Gastroesophageal sphincter (tissue), 4 donors: Measurements from ENCODE around the gene CPXM2. TPM values are rescaled to one million over a fixed set of nuclear protein-coding genes. Genes with fewer than 3 reads are reported as not detected.

Source experiments
- ATAC-seq: fragments of 150-250 bp; one replicate; pipeline ENCODE4 v1.9.1; 2016; ENCODE audit warnings: mild to moderate bottlenecking, moderate library complexity
- H3K27ac ChIP-seq, 4 donors: fragments of 200-600 bp; sonication (generic) in 3 of 4; 1 replicate in 3 of 4; 2 replicates in 1 of 4; pipeline ENCODE4 v1.5.1; 2016 to 2019
- H3K27me3 ChIP-seq: fragments of 200-600 bp; sonication (generic); one replicate; pipeline ENCODE4 v1.5.1; 2019
- H3K36me3 ChIP-seq, 2 donors: fragments of 200-600 bp; sonication (generic); one replicate each; pipeline ENCODE4 v1.5.1; 2019; ENCODE audit warnings: control low read depth in 1 of 2
- H3K4me1 ChIP-seq, 3 donors: fragments of 200-600 bp; sonication (generic); 1 replicate in 2 of 3; 2 replicates in 1 of 3; pipeline ENCODE4 v1.5.1; 2016 to 2019; ENCODE audit warnings: control low read depth in 2 of 3
- H3K4me3 ChIP-seq, 2 donors: fragments of 200-600 bp; sonication (generic); one replicate each; pipeline ENCODE4 v1.5.1; 2019; ENCODE audit warnings: mild to moderate bottlenecking in 1 of 2, moderate library complexity in 1 of 2
- H3K9me3 ChIP-seq, 3 donors: fragments of 200-600 bp; sonication (generic); one replicate each; pipeline ENCODE4 v1.5.1; 2017 to 2019; ENCODE audit warnings: control low read depth in 2 of 3
- EP300 ChIP-seq: sonication (generic); formaldehyde crosslinking; IDR thresholded peaks from one replicate; pipeline ENCODE4 v1.6.1; 2017; ENCODE audit warnings: antibody characterized with exemption, mild to moderate bottlenecking
- POLR2A ChIP-seq, 2 donors: fragments of 450-650 bp; IDR thresholded peaks; one replicate each; pipeline ENCODE4 v1.6.1; 2017; ENCODE audit warnings: antibody characterized with exemption in 2 of 2, mild to moderate bottlenecking in 2 of 2, moderate library complexity in 1 of 2
- POLR2AphosphoS5 ChIP-seq: sonication (generic); formaldehyde crosslinking; IDR thresholded peaks from one replicate; pipeline ENCODE4 v1.6.1; 2017; ENCODE audit warnings: antibody characterized with exemption
- WGBS, 2 donors: methylation state at CpG; one replicate each; pipeline ENCODE4 v1.1.5; 2018; ENCODE audit warnings: low coverage in 1 of 2; 5-methylcytosine and 5-hydroxymethylcytosine counted together
- total RNA-seq, 4 donors: library from RNA; depleted of rRNA; stranded (reverse); fragments of >200 nt; gene quantifications; one replicate each; pipeline ENCODE4 v1.1.0, GENCODE V29; 2016
- TF ChIP-seq, protein P1 (sequence below), 4 experiments: fragments of 200-600 bp in 2 of 4; fragments of 450-650 bp in 2 of 4; sonication (generic) in 1 of 4; IDR thresholded peaks; one replicate each; pipeline ENCODE4 v1.5.1; 2017 to 2019; ENCODE audit warnings: antibody characterized with exemption in 4 of 4, mild to moderate bottlenecking in 2 of 4, moderate library complexity in 2 of 4

CPXM2 gene
- total RNA-seq, 4 donors from 2014 or later: 57.1 to 165 (median 85.1) TPM

- Histone ChIP-seq H3K27me3 (no peaks in the 10 kb centered on the region), H3K4me3 (no peak overlapping the region), H3K9me3 (no peaks in the 10 kb centered on the region), H3K36me3 (peaks cover 0 to 11% of the 10 kb centered on the region in 2 donors), H3K27ac (peak overlapping the region; percentile 29 to 99 (median 77)), H3K4me1 (peaks cover 6 to 90% (median 28%) of the 10 kb centered on the region in 3 donors)
- TF ChIP-seq POLR2AphosphoS5 (no peak), EP300 (no peak)
- 73% methylated on average over 2 of the region's 10 CpGs; no CpG with 5 or more reads in 1 of the 2 donors for WGBS, 2 donors
- ATAC-seq: no peak
Observed at GRCh38 chr10:123882681-123883445, 8.7 kb downstream of the CPXM2 start.

DNA sequence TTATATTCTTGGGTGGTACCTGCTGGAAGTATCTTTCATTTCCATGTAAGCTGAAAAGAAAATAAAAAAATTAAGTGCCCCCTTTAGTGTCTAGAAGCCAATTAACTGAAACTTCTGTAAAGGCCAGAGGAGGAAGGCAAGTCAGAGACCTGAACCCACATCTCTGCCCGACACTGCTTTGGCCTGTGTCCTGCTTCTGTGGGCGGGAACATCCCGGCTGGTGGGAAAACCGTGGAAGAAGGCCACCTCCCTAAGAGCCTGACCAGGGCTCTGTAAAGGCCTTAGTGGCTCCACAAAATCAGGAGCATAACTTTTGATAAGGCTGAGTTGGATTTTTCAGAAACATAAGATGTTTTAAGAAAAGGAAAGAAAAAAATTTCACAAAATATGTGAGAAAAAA, 9.4 kb downstream of the CPXM2 start:
- no peak for TF ChIP-seq EP300
- no peak for TF ChIP-seq POLR2AphosphoS5
- TF ChIP-seq, protein P1, sequence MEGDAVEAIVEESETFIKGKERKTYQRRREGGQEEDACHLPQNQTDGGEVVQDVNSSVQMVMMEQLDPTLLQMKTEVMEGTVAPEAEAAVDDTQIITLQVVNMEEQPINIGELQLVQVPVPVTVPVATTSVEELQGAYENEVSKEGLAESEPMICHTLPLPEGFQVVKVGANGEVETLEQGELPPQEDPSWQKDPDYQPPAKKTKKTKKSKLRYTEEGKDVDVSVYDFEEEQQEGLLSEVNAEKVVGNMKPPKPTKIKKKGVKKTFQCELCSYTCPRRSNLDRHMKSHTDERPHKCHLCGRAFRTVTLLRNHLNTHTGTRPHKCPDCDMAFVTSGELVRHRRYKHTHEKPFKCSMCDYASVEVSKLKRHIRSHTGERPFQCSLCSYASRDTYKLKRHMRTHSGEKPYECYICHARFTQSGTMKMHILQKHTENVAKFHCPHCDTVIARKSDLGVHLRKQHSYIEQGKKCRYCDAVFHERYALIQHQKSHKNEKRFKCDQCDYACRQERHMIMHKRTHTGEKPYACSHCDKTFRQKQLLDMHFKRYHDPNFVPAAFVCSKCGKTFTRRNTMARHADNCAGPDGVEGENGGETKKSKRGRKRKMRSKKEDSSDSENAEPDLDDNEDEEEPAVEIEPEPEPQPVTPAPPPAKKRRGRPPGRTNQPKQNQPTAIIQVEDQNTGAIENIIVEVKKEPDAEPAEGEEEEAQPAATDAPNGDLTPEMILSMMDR (IDR thresholded peaks at IDR 0.05): no peak
- no peak for TF ChIP-seq POLR2A (IDR thresholded peaks at IDR 0.05)
- Histone ChIP-seq H3K27me3 (no peaks in the 10 kb centered on the region), H3K36me3 (peaks cover 0 to 18% of the 10 kb centered on the region in 2 donors), H3K4me1 (peaks cover 6 to 83% (median 28%) of the 10 kb centered on the region in 3 donors), H3K27ac (peak overlapping the region; percentile 29 to 99 (median 77)), H3K4me3 (no peak overlapping the region), H3K9me3 (no peaks in the 10 kb centered on the region)
- ATAC-seq: no peak
- 7 to 10% methylated on average over 2 to 3 of the region's 4 CpGs for WGBS, 2 donors

DNA sequence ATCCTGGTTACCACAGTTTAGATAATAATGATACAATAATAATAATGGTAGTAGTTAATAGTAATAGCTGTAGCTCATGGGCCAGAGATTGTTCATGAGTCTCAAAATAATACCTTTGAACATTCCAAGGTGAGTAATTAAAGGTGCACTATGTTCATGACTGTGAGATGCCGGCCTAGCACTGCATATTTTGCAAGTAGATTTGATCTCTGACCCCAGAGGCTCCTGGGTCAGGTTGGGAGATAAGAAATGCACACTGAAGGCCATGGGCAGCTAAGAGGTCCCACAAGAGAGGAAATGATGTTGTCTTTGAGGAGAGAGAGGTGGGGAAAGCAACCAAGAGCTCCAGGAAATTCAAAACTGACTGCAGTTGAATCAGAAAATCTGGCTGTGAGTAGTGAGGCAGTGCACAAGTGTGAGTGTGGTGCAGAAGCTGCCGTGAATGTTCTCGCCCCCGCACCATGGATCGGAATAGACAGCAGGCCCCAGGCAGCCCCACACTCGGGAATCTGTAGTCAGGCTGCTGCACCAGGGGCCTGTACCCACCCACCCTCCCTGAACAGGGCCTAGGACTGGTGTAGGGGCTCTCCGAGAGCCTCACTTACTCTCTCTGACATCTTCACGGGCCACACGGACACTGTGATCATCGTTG, 11.9 kb downstream of the CPXM2 start:
- H3K4me3 ChIP-seq: no peak overlapping the region
- H3K36me3 ChIP-seq: peaks cover 0 to 21% of the 10 kb centered on the region in 2 donors
- H3K27me3 ChIP-seq: no peaks in the 10 kb centered on the region
- TF ChIP-seq EP300 (no peak), POLR2A (IDR thresholded peaks at IDR 0.05) (no peak), POLR2AphosphoS5 (no peak)
- TF ChIP-seq, protein P1 (IDR thresholded peaks at IDR 0.05): no peak
- H3K9me3 ChIP-seq: peaks cover 0 to 4% (median 0%) of the 10 kb centered on the region in 3 donors
- peaks cover 6 to 59% (median 20%) of the 10 kb centered on the region in 3 donors for H3K4me1 ChIP-seq
- peak overlapping the region in 3 of 4 donors; percentile 63 to 99 (median 70) for H3K27ac ChIP-seq
- WGBS, 2 donors: 43 to 66% methylated on average over 4 to 9 of the region's 10 CpGs
- no peak for ATAC-seq

DNA sequence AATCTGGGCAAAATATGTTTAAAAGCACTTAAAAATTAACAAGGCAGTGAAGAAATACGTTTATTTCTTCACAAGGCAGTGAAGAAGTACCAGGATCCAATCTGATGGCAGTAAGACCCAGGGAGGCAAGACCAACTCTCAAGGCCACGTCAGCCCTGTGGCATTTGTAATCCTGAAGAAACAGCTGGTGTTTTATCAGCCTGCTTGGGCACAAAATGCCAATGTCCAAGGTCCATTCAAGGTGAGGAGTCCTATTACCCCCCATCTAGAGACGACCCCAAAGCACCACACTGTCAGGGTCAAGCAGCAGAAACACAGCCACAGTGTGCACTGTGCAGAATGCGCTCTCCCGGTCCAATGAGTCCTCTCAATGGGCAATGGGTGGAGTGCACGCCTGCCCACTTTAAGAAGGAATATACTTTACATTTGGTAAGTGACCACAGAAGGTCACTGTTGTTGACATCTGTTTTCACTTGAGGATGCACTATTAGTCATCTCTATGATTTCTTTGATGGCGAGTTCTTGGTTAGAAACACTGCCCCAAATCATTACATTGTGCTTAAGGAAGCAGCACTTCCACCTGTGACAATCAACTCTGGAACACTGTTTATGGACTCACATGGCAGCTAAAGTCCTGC, 12.8 kb downstream of the CPXM2 start:
- 43 to 70% methylated on average over 2 to 6 of the region's 7 CpGs for WGBS, 2 donors
- TF ChIP-seq EP300 (no peak), POLR2AphosphoS5 (no peak), POLR2A (IDR thresholded peaks at IDR 0.05) (no peak)
- TF ChIP-seq, protein P1 (IDR thresholded peaks at IDR 0.05): no peak
- peaks cover 6 to 49% (median 10%) of the 10 kb centered on the region in 3 donors for H3K4me1 ChIP-seq
- H3K36me3 ChIP-seq: peaks cover 0 to 21% of the 10 kb centered on the region in 2 donors
- ATAC-seq: no peak
- H3K4me3 ChIP-seq: no peak overlapping the region
- no peaks in the 10 kb centered on the region for H3K27me3 ChIP-seq
- H3K27ac ChIP-seq: peak overlapping the region in 3 of 4 donors; percentile 32 to 42 (median 41)
- H3K9me3 ChIP-seq: peaks cover 0 to 4% (median 0%) of the 10 kb centered on the region in 3 donors

GRCh38 chr10:123870260-123870659, 21.3 kb downstream of the CPXM2 start:
- 31% methylated on average over 6 to 8 of the region's 8 CpGs for WGBS, 2 donors
- no peaks in the 10 kb centered on the region for H3K36me3 ChIP-seq
- ATAC-seq: peak; percentile 11
- H3K4me1 ChIP-seq: peaks cover 8 to 64% (median 19%) of the 10 kb centered on the region in 3 donors
- H3K27ac ChIP-seq: peak overlapping the region; percentile 67 to 95 (median 82)
- TF ChIP-seq POLR2AphosphoS5: peak; percentile 72
- no peak for TF ChIP-seq POLR2A (IDR thresholded peaks at IDR 0.05)
- peaks cover 0 to 14% (median 0%) of the 10 kb centered on the region in 3 donors for H3K9me3 ChIP-seq
- H3K27me3 ChIP-seq: no peaks in the 10 kb centered on the region
- H3K4me3 ChIP-seq: no peak overlapping the region
